Measurements from ENCODE around the gene SRP9.
A peak's percentile ranks its signal among the peaks of the same experiment; 100 is the strongest.
"Not testable (repeated sequence)": the region's sequence is repeated elsewhere in the genome, so short reads cannot be mapped to it uniquely, and the experiment has no call there.

Gene SRP9

DNA sequence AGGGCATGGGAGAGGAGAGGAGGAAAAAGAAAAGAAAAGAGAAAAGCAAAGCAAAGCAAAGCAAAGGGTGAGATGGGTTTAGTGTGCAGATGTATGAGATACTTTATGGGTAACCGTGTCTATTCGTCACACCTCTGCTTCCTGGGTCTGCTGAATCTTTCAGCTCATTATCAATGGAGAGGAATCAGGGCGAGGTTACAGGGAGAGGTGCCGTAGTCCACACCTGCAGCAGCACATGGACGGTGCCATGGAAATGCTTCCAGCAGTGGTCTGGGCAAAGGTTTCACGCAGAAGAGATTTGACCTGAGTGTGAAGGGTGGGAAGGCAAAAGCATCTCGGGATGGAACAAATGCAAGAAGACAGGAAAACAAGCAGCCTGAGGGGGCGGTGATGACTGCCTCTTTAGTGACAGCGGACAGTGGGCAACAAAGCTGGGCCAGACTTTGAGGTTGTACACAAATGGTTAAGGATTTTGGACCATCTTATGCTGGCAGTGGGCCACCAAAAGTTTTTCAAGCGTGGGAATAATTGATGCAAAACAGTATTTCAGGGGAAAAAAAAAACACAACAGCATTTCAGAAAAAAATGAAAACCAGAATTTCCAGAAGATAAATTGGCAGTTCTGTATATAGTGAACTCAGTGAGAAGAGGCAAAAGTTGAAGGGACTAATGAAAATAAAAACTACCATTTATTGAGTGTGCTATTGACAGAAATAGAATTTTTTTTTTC is 19.5 kb upstream of the SRP9 start:
- DNase-seq, result no peak

DNA sequence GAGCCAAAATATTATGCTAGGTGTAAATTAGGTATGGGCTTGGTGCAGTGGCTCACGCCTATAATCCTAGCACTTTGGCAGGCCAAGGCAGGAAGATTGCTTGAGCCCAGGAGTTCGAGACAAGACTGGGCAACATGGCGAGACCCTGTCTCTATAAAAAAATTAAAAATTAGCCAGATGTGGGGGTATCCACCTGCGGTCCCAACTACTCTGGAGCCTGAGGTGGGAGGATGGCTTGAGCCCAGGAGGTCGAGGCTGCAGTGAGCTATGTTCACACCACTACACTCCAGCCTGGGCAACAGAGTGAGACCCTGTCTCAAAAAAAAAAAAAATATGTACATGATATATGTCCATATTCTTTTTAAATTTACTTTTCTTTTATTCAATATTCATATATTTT is 17.7 kb upstream of the SRP9 start:
- not testable (repeated sequence) for DNase-seq

DNA sequence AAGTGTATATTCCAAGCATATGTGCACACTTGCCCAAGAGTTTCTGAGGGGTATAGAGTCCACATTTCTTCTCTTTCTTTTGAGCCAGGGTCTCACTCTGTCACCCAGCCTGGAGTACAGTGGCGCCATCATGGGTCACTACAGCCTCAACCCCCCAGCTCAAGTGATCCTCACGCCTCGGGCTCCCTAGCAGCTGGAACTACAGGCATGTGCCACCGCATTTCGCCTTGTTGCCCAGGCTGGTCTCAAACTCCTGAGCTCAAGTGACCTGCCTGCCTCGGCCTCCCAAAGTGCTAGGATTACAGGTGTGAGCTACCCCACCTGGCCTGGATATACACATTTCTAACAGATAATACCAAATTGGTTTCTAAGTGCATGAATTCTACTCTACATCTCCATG is 17.1 kb upstream of the SRP9 start:
- DNase-seq, result no peak

DNA sequence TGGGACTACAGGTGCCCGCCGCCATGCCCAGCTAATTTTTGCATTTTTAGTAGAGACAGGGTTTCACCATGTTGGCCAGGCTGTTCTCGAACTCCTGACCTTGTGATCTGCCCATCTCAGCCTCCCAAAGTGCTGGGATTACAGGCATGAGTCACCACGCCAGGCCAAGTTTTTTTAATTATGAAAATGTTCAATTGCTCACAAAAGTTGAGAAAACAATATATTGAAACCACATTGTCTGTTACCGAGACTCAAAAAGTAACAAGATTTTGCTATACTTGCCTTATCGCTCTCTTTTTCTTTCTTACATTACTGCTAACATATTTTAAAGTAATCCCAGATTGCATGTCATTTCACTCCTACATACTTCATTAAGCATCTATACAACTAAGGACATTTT is 16.2 kb upstream of the SRP9 start:
- not testable (repeated sequence) for DNase-seq

DNA sequence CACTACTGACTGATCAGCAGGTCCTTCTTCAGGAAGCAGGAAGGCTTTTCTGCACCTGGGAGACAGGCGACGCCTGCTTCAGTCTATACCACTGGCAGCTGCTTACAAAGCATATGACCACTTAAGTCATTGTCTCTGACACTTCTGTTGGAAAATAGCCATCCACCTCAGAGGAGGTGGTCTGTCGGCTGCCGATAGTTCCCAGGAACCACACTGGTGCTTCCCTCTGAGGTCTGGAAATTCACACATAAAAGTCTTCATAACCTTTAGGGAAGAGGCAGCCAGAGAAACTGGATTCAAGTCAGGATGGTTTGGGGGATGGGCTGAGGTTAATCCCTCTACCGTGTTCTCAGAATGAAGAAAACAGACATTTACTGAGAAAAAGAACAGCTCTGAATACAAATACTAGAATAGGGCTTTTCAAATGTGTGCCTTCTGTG is 15.6 kb upstream of the SRP9 start:
- no peak for DNase-seq

DNA sequence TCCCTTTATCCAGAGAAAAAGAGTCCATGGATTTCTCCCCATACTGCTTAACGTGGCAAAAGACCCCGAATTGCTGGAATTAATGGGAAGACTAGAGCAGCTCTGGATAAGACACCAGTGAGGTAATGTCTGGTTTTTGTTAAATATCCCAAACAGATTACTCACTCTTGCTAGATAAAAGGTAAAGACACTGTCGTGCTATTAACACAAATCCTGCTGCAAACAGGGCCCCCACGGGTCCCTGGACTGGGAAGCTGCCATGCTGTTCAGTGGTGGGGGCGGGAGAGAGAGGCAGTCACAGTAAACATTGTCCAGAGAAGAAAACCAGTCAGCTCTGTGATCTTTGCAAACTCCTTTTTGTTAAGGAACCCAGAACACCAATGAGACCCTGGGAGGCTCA is 15.2 kb upstream of the SRP9 start:
- DNase-seq, result no peak

DNA sequence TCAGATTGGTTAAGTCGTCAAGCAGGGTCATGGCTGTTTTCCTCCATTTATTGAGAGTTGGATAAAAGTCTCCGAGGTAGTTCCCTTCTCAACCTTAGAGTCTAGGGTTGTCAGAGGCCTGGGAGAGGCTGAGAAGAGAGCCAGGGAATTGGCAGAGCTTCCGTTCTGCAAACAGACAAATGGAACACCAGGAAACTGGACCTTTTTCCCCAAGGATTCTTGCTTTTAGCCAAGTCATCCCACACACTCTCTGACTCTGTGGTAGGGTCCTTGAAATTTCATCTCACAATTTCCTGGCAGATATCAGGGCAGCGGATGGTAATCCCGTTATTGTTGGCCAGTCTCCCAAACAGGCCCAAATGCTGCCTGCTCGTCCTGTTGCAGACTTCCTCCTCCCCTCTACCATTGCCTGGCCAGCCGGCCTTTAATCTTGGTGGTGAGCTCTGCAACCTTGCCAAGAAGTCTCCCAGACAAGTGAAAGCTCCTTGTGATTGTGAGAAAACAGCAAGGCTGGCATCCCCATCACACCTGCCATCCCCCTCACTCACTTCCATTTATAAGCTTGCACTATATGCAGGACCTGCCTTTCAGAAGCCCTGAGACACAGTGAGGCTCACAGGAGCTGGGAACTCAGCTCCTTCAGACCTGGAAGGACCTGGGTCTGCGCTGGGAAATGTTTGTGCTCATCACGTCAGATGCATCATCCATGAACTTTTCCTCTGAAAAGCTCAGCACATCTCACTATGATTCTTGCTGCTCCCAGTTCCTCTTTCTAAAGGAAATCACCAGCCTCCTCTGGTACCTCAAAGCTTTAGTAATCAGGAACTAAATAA is 13.7 kb upstream of the SRP9 start:
- no peak for DNase-seq

DNA sequence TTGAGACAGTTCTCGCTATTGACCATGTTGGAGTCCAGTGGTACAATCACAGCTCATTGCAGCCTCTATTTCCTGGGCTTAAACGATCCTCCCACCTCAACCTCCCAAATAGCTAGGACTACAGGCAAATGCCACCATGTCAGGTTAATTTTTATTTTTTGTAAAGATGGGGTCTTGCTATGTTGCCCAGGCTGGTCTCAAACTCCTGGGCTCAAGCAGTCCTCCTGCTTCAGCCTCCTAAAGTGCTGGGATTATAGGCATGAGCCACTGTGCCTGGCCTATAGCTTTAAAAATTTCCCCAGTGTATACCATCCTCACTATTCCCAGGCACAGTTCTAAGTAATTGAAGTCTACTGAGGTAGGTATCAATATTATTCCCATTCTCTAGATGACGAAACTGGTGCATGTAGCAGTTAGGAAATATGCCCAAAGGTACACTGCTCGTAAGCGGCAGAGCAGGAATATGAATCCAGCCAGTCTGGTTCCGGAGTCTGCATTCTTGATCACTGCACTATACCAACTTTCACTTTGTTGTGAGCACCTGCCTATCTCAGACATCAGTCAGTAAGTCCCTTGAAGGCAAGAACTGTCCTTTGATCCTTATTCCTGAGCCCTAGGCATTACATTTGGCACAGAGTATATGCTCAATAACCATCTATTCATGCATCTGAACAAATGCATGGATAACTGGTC is 11.5 kb upstream of the SRP9 start:
- no peak for DNase-seq

DNA sequence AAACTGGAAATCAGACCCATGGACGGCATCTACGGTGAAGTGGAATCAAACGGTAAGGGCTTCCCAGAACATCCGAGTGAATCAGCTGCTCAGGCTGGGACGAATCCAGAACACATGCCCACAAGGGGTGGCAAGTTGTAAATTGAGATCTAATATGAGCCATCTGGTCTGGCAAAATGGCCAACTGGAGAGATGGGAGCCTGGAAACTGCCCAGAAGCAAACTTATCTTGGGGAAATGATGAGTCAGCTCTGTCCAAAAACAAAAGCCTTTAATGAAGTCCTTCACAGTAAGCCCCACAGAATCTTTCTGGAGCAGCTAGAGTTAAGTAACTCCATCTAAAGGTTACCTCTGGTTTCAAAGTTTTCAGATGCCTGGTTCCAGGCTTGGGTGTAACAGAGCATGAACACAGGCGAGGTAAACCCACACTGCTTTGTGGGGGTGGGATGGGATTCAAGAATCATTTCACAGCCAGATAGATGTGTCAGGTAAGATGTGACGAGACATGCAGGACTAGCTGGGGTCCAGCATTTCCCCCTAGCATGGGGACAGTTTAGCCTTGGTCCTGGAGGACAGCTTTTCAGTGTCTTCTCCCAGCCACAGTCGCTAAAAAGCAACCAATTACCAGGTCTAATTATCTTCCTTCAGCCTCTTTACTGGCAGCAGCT is 10.5 kb upstream of the SRP9 start:
- no peak for DNase-seq

DNA sequence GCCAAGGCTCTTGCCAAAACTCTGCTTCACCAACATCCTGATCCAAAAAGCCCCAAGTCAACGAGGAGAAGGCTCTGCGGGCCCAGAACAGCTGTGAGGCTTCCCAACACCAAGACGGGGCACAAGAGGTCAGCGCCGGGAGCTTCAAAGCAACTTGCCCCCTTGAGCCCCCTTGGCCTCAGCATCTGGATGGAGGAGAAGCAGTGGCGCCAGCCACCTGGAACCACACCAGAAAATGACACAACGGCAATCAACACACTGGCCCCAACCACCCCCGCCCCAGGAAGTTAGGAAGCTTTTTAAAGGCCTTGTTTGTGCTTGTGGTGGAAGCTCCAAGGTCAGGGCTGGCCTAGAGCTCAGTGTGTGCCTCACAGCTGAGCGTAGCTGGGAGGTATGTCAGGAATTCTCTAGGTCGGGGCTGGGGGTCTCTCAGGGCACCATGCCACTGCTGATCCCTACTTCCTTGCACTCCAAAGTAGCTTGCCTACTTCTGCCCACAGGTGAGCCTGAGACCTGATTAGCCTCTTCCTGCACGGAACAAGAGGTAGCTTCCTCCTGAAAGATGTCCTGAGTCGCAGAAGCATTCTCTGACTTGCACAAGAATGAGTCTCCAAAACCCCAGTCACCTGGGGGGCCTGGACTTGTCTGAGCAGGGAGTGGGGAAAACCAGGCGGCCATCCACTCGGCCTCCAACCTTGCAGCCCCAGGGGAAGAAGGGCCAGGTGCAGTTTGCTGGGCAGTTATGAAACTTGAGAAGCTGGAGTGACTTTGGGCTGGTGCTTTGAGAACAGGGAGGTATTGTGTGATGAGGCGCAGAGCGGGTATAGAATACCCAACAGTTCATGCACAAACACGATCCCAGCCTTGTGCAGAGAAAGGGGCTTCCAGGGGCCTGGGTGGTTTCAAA is 9.7 kb upstream of the SRP9 start:
- DNase-seq, result peak; percentile 60

DNA sequence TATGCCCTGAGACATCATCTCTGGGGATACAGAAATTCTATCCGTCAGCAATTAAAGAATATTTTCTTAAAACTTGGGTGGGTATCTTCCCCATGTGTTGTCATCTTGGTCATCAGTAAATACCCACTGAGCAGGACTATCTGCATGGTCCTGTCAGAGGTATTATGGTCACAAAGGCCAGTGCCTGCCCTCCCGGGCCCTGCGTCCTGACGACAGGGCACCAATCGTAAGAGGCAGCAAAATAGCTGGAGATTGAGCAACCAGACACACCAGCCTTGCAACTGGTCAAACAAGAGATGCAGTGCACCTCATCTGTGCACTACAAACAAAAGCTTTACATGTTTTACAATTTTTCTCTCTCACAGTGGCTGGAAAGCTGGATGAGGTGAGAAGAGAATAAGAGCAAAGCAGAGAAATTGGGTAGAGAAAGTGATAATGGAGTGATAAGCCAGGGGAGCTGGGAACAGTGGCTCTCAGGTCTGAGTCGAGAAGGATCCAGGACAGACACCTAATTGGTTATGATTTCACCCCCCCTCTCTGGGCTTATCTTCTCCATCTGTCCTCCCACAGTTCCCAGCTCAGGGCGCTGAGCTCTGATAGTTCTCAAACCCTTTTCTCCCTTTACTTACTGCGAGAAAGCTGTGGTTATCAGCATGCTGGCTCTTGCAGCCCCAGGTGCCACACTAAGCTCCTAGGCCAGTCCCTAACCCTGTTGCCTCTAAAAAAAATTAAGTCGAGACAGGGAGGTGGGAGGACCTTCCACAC is 8.8 kb upstream of the SRP9 start:
- DNase-seq, result no peak

DNA sequence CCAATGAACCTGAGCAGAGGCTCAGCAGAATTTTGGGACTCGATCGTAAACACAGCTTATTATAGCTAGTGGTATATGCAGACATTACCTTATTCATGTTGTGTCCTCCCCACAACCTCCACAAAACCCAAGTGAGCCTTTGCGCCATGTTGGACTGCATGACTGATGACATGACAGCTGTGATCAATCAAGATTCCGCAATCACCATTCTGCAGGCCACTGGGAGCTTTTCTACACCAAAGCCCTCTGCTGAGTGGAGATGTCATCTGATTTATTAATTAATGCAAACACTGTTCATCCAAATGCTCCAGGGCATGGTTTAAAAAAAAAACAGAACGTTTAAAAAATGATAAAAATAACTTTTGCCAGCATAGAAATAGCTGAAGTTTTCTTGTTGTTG is 7.9 kb upstream of the SRP9 start:
- DNase-seq, result no peak

DNA sequence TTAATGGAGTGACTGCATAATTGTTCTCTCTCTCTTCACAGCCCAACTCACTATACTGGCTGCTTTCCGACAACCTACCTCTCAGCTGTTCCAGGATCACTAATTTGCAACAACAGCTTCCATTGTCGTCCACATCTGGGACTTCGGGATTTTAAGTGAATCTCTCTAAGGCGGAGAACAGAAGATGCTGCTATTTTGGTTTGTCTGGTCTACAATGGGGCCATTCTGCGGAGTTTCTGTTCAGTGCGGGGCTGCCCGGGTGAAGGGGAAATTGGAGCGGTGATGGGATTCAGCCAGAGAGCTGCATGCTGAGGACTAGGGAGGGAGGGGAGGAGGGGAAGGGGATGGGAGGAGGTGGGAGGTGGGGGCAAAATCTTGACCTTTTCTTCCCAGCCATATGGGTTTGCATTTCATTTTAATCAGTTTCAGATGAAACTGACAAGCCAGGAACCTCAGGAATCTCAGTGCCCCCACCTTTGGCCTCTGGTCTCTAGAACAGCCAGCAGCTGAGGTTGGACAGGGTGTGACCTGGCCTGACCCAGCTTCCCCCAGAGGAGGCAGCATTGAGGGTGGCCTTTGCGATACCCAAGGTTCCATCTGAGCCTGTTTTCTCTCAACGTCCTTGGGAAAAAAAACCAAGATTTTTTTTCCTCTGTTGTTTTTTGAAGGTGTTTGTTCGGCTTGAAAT is 6.9 kb upstream of the SRP9 start:
- DNase-seq, result no peak

DNA sequence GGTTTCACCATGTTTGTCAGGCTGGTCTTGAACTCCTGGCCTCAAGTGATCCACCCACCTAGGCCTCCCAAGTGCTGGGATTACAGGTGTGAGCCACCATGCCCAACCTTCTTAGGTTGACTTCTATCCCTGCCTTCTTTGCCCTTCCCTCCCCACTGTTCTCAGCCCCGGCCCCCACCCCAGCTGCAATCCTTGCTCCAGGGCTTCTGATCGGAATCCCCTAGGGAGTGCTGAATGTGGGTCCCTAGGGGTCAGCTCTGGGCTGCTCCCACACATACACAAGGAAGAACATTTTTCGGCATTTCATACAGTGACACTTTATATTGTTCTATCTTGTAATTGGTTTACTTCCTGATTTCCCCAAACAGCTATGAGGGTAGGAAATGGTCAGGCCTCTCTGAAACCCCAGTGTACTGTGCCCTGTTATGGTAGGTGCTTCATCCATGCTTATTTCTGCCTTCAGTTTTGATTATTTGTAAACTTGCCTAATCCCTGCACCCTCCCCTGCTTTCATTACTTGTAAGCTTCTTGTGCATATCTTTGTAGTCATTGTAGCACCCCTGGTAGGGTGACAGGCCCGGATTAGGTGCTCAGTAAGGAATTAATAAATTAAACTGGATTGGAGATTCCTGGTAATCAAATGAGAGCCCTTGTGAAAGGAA is 5.8 kb upstream of the SRP9 start:
- DNase-seq, result no peak

DNA sequence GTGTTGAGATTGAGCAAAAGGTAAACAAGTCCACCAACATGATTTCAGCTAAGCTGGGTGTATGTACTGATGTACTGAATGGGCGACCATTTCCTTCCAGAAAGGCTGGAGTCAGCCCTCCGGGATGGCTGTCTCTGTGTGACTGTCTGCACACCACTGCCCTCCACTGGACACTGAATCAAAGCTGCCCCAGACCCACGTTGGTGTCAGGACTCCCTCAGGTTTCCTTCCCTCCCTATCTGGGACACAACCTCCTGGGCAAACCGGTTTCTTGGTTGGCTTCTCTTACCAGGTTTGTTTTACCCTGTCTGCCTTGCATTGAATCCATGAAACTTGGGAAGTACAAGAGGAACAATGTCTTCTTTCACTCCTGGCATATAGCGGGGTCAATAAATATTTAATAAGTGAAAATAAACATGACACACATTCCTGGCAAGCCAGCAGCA is 5.3 kb upstream of the SRP9 start:
- peak; percentile 85 for DNase-seq

DNA sequence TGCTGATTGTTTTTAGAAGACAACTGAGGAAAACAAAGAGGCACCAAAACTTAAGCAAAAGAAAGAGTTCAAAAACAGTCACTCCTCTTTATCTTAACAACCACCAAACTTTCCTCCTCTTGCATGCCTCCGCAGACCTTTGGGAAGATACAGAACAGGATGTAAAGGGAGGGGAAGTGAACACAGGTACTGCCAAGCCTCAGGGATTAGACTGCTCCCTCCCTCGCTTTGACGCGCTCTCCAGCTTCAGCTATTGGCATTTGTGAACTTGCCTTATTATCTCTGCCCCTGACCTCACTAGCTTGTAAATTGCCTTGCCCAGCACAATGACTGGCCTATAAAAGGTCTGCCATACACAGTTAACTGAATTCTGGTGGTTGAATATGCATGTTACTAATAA is 4.8 kb upstream of the SRP9 start:
- DNase-seq, result no peak

DNA sequence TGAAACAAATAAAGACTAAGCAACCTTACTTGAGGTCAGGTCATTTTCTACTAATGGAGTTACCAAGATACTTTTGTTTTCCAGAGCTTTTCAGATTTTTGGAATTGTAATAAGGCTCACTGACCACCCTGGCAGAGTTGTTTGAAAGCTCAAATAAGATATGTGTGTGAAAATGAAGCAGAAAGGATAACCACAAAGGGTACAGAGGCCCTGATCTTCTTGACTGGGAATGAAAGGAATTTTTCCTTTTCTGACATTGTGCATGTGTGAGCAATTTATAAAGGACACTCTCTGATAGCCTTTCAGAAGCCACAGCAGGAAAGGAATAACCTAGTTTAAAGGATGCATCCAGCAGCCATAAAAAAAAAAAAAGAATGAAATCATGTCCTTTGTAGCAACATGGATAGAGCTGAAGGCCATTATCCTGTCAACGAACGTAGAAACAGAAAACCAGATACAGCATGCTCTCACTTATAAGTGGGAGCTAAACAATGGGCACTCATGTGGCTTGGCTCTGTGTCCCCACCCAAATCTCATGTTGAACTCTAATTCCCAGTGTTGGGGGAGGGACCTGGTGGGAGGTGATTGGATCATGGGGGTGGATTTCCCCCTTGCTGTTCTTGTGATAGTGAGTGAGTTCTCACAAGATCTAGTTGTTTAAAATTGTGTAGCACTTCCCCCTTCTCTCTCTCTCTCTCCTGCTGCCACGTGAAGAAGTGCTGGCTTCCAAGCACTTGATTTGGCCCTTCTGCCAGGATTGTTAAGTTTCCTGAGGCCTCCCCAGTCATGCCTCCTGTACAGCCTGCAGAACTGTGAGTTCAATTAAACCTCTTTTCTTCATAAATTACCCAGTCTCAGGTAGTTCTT is 3.1 kb upstream of the SRP9 start:
- no peak for DNase-seq

DNA sequence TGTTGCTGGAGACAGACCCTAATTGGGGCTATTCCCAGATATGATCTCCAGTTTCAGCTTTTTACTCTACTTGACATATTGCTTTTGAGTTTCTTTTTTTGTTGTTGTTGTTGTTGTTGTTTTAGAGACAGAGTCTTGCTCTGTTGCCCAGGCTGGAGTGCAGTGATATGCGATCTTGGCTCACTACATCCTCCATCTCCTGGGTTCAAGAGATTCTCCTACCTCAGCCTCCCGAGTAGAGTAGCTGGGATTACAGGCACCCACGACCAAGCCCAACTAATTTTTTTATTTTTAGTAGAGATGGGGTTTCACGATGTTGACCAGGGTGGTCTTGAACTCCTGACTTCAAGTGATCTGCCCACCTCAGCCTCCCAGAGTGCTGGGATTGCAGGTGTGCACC is 1.3 kb upstream of the SRP9 start:
- DNase-seq, result no peak

DNA sequence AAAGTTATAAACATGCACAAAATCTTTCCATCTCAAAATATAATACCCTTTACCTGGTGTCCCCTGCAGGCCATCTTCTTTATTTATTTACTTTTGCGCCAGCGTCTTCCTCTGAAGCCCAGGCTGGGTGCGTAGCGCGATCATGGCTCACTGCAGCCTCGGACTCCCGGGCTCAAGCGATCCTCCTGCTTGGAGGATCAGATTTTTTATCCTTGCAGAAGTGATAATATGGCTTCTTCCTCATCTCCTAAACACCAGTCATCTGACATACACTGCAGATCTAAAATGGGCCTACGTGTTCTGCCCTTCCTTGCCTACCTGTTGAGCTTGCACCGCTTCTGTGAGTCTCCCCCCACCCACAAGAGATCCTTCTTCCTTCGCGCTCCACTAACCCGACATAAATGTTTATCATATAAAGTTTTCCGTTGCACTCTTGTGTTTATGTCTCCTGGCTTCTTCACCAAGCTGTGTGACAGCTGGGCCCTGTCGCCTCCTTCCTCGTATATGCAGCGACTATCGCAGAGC is 506 bp upstream of the SRP9 start:
- no peak for DNase-seq

Measured in NCI-H510A (cell line).